Osteoblast (primary cell): ENCODE data around the gene SRPK2. TPM values are rescaled to one million over a fixed set of nuclear protein-coding genes. Genes with fewer than 3 reads are reported as not detected.
"Not testable (repeated sequence)": the region's sequence is repeated elsewhere in the genome, so short reads cannot be mapped to it uniquely, and the experiment has no call there.

Experiments
- DNase-seq: peaks from one replicate; pipeline ENCODE4 v3.0.0; 2011; ENCODE audit warnings: low spot score, mixed read lengths; ENCODE audit not compliant: insufficient read length; ENCODE audit errors: missing footprints
- H2AFZ ChIP-seq: 2 replicates; pipeline ENCODE4 v1.6.0; 2011; ENCODE audit warnings: mild to moderate bottlenecking, low read length
- H3K27ac ChIP-seq: 2 replicates; pipeline ENCODE4 v1.5.1; 2011; ENCODE audit warnings: mild to moderate bottlenecking, low read depth, low read length, moderate library complexity
- H3K27me3 ChIP-seq: 2 replicates; pipeline ENCODE4 v1.6.0; 2012; ENCODE audit warnings: mild to moderate bottlenecking, control low read depth, inconsistent platforms, low read length, moderate library complexity; ENCODE audit not compliant: insufficient read depth
- H3K36me3 ChIP-seq: 2 replicates; pipeline ENCODE4 v1.5.1; 2011; ENCODE audit warnings: mild to moderate bottlenecking, low read length, control low read depth, moderate library complexity; ENCODE audit not compliant: insufficient read depth
- H3K4me1 ChIP-seq: 2 replicates; pipeline ENCODE4 v1.5.1; 2011; ENCODE audit warnings: mild to moderate bottlenecking, low read length, control low read depth, moderate library complexity; ENCODE audit not compliant: insufficient read depth
- H3K4me2 ChIP-seq: 2 replicates; pipeline ENCODE4 v1.6.0; 2011; ENCODE audit warnings: mild to moderate bottlenecking, low read length; ENCODE audit not compliant: insufficient read depth
- H3K4me3 ChIP-seq: fragments of 200-600 bp; sonication (generic); 3 replicates; pipeline ENCODE4 v1.5.1; 2012; ENCODE audit warnings: mild to moderate bottlenecking, low read length, inconsistent platforms; ENCODE audit not compliant: insufficient read depth
- H3K79me2 ChIP-seq: 2 replicates; pipeline ENCODE4 v1.6.0; 2012; ENCODE audit warnings: mild to moderate bottlenecking, low read length, control low read depth, inconsistent platforms; ENCODE audit not compliant: insufficient read depth
- H3K9me3 ChIP-seq: 2 replicates; pipeline ENCODE4 v1.5.1; 2011; ENCODE audit warnings: low read depth, low read length, control low read depth
- H4K20me1 ChIP-seq: 2 replicates; pipeline ENCODE4 v1.6.0; 2012; ENCODE audit warnings: mild to moderate bottlenecking, low read length, control low read depth; ENCODE audit not compliant: insufficient read depth
- total RNA-seq: library from RNA; depleted of rRNA; stranded (reverse); fragments of >200 nt; gene quantifications from 2 replicates; pipeline ENCODE4 v1.2.3, GENCODE V29; 2012
- TF ChIP-seq, protein P1 (sequence below): IDR thresholded peaks from 2 replicates; pipeline ENCODE4 v1.5.1; 2011; ENCODE audit warnings: mild to moderate bottlenecking, low read depth, low read length, moderate library complexity; ENCODE audit errors: extremely low read depth

SRPK2 gene
- total RNA-seq, 1 donor: 82.2 TPM

DNA sequence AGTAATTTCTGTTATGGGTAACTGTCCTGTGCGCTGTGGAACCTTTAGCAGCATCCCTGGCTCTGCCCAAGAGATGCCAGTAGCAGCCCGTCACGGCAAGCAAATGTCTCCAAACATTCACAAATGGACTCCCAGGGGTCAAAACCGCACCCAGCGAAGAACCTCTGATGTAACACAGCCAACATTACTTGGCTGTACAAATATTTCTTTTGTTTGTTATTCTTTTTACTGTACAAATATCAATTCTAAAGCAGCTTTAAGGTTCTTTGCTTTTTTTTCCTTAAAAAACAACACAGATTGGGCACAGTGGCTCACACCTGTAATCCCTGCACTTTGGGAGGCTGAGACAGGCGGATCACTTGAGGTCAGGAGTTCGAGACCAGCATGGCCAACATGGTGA, 192.2 kb downstream of the SRPK2 start:
- Histone ChIP-seq H3K4me1 (peaks cover 31% of the 10 kb centered on the region), H3K79me2 (peaks cover 37% of the 10 kb centered on the region), H3K9me3 (no peaks in the 10 kb centered on the region), H3K27me3 (no peaks in the 10 kb centered on the region), H3K36me3 (peaks cover 7% of the 10 kb centered on the region), H4K20me1 (peaks cover 12% of the 10 kb centered on the region), H3K27ac (no peak overlapping the region), H2AFZ (no peak overlapping the region), H3K4me3 (no peak overlapping the region), H3K4me2 (no peak overlapping the region)
- TF ChIP-seq, protein P1, sequence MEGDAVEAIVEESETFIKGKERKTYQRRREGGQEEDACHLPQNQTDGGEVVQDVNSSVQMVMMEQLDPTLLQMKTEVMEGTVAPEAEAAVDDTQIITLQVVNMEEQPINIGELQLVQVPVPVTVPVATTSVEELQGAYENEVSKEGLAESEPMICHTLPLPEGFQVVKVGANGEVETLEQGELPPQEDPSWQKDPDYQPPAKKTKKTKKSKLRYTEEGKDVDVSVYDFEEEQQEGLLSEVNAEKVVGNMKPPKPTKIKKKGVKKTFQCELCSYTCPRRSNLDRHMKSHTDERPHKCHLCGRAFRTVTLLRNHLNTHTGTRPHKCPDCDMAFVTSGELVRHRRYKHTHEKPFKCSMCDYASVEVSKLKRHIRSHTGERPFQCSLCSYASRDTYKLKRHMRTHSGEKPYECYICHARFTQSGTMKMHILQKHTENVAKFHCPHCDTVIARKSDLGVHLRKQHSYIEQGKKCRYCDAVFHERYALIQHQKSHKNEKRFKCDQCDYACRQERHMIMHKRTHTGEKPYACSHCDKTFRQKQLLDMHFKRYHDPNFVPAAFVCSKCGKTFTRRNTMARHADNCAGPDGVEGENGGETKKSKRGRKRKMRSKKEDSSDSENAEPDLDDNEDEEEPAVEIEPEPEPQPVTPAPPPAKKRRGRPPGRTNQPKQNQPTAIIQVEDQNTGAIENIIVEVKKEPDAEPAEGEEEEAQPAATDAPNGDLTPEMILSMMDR: peak; percentile 24
- DNase-seq: no peak

DNA sequence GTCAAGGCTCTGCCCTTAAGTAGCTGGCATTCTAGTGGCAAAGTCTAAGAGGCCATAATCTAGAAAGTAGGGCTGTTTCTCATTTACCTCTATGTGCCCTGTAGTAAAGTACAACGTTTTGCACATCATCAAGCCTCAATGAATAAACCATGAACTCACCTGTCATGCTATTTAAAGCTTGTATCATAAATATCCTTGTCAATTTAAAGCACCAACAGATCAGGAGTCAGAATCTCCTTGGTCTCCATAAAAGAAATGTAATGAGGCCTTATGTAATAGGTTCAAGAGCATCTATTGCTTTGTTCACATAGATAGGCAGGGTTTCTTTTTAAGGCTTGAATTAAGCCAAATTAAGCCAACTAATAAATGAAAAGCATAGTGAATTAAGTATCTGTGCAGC, 192.8 kb downstream of the SRPK2 start:
- Histone ChIP-seq H3K27ac (peak overlapping the region; percentile 34), H3K36me3 (peaks cover 7% of the 10 kb centered on the region), H2AFZ (no peak overlapping the region), H4K20me1 (peaks cover 12% of the 10 kb centered on the region), H3K9me3 (no peaks in the 10 kb centered on the region), H3K4me3 (no peak overlapping the region), H3K4me1 (peaks cover 31% of the 10 kb centered on the region), H3K79me2 (peaks cover 37% of the 10 kb centered on the region), H3K27me3 (no peaks in the 10 kb centered on the region), H3K4me2 (no peak overlapping the region)
- TF ChIP-seq, protein P1: no peak
- DNase-seq: no peak

DNA sequence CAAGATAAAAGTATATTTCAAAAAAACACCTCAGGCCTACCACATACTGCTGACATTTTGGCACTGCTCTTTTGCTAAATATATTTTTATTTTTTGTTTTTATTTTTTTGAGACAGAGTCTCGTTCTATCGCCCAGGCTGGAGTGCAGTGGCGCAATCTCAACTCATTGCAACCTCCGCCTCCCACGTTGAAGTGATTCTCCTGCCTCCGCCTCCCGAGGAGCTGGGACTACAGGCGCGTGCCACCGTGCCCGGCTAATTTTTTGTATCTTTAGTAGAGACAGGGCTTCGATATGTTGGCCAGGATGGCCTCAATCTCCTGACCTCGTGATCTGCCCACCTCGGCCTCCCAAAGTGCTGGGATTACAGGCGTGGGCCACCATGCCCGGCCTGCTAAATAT, 193.8 kb downstream of the SRPK2 start:
- not testable (repeated sequence) for H3K4me3 ChIP-seq, DNase-seq, H2AFZ ChIP-seq, H3K4me2 ChIP-seq, H3K9me3 ChIP-seq, H3K27ac ChIP-seq, H3K27me3 ChIP-seq, H3K36me3 ChIP-seq
- H3K4me1 ChIP-seq: peaks cover 36% of the 10 kb centered on the region
- H4K20me1 ChIP-seq: peaks cover 18% of the 10 kb centered on the region
- H3K79me2 ChIP-seq: peaks cover 41% of the 10 kb centered on the region

DNA sequence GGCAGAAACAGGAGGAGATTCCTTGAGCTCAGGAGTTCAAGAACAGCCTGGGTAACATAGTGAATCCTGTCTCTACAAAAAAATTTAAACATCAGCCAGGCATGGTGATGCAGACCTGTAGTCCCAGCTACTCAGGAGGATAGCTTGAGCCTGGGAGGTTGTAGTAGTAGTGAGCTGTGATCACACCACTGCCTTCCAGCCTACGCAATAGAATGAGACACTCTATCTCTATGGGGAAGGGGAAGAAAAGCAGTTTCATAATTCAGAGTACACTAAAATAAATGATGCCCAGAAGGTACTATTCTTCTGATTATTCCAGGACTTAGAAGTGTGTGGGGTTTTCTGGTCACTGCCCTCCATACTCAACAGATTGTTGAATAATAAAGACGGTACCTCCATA, 197.4 kb downstream of the SRPK2 start:
- peaks cover 45% of the 10 kb centered on the region for H3K79me2 ChIP-seq
- H3K9me3 ChIP-seq: no peaks in the 10 kb centered on the region
- no peak for DNase-seq
- peaks cover 16% of the 10 kb centered on the region for H3K4me1 ChIP-seq
- no peak overlapping the region for H3K4me2 ChIP-seq
- no peak overlapping the region for H3K4me3 ChIP-seq
- no peaks in the 10 kb centered on the region for H3K36me3 ChIP-seq
- no peaks in the 10 kb centered on the region for H3K27me3 ChIP-seq
- H4K20me1 ChIP-seq: peaks cover 12% of the 10 kb centered on the region
- no peak overlapping the region for H2AFZ ChIP-seq
- TF ChIP-seq, protein P1: no peak
- no peak overlapping the region for H3K27ac ChIP-seq
